HepG2 (cell line): ENCODE measurements around the gene TADA3. TPM values are rescaled to one million over a fixed set of nuclear protein-coding genes. Genes with fewer than 3 reads are reported as not detected.

ENCODE experiments used
- GATAD2A ChIP-seq: IDR thresholded peaks from 2 replicates; pipeline ENCODE4 v1.6.1; 2016
- GZF1 ChIP-seq: sonication (generic); formaldehyde crosslinking; IDR thresholded peaks from 2 replicates; pipeline ENCODE4 v1.5.1; 2020; ENCODE audit warnings: mild to moderate bottlenecking, missing genetic modification reagents
- HNRNPUL1 ChIP-seq: fragments of 200-400 bp; formaldehyde crosslinking; IDR thresholded peaks from 2 replicates; pipeline ENCODE4 v1.6.1; 2017; ENCODE audit warnings: low read depth, mild to moderate bottlenecking, low read length, moderate library complexity
- KDM5B ChIP-seq: sonication (generic); formaldehyde crosslinking; IDR thresholded peaks from 2 replicates; pipeline ENCODE4 v1.4.0; 2020; ENCODE audit warnings: missing genetic modification reagents, mild to moderate bottlenecking, borderline replicate concordance
- KMT2B ChIP-seq: IDR thresholded peaks from 2 replicates; pipeline ENCODE4 v1.6.1; 2016; ENCODE audit warnings: missing genetic modification reagents, missing compliant biosample characterization
- MED1 ChIP-seq: sonication (generic); formaldehyde crosslinking; IDR thresholded peaks from 2 replicates; pipeline ENCODE4 v1.4.0; 2020; ENCODE audit warnings: missing genetic modification reagents
- RARA ChIP-seq: IDR thresholded peaks from 2 replicates; pipeline ENCODE4 v1.6.1; 2016; ENCODE audit warnings: missing genetic modification reagents, missing compliant biosample characterization
- RXRA ChIP-seq: sonication (generic); formaldehyde crosslinking; IDR thresholded peaks from 2 replicates; pipeline ENCODE4 v1.5.1; 2020; ENCODE audit warnings: missing genetic modification reagents
- SP2 ChIP-seq: sonication (generic); formaldehyde crosslinking; IDR thresholded peaks from 2 replicates; pipeline ENCODE4 v1.5.1; 2020; ENCODE audit warnings: mild to moderate bottlenecking, missing genetic modification reagents
- THAP11 ChIP-seq: IDR thresholded peaks from 2 replicates; pipeline ENCODE4 v1.6.1; 2016; ENCODE audit warnings: missing biosample characterization, missing genetic modification reagents
- ZFP90 ChIP-seq: sonication (generic); formaldehyde crosslinking; IDR thresholded peaks from 2 replicates; pipeline ENCODE4 v1.8.0; 2022; ENCODE audit warnings: missing genetic modification reagents, mild to moderate bottlenecking, inconsistent platforms, borderline replicate concordance
- ZNF160 ChIP-seq: sonication (generic); formaldehyde crosslinking; IDR thresholded peaks from 2 replicates; pipeline ENCODE4 v1.8.0; 2022; ENCODE audit warnings: mild to moderate bottlenecking, inconsistent platforms, missing genetic modification reagents
- ZNF564 ChIP-seq: sonication (generic); formaldehyde crosslinking; IDR thresholded peaks from 2 replicates; pipeline ENCODE4 v1.8.1; 2023; ENCODE audit warnings: mild to moderate bottlenecking, missing genetic modification reagents
- ZNF766 ChIP-seq: sonication (generic); formaldehyde crosslinking; IDR thresholded peaks from 2 replicates; pipeline ENCODE4 v1.5.0; 2020; ENCODE audit warnings: missing genetic modification reagents, borderline replicate concordance
- polyA plus RNA-seq, 8 experiments: library from polyadenylated mRNA; depleted of rRNA in 3 of 8; stranded (reverse) in 7 of 8; unstranded in 1 of 8; fragments of >200 nt; fragmentation: Illumina TruSeq in 4 of 8; extraction: Trizol in 4 of 8; gene quantifications; 2 replicates each; pipeline versions ENCODE4 v1.2.1 to v1.2.3, GENCODE V29; 2011 to 2016; ENCODE audit warnings: low read depth in 4 of 8, missing spikeins in 1 of 8, mixed read lengths in 1 of 8; ENCODE audit not compliant: insufficient read depth in 1 of 8
- total RNA-seq, 5 experiments: library from RNA; depleted of rRNA; stranded (reverse); fragments of >200 nt; fragmentation: Illumina TruSeq; extraction: Trizol; gene quantifications; 2 replicates each; pipeline ENCODE4 v1.2.3, GENCODE V29; 2016; ENCODE audit warnings: low read depth in 1 of 5
- TF ChIP-seq, protein P1 (sequence below): sonication (generic); formaldehyde crosslinking; IDR thresholded peaks from 2 replicates; pipeline ENCODE4 v1.5.0; 2020; ENCODE audit warnings: missing genetic modification reagents
- TF ChIP-seq, protein P2 (sequence below), 2 experiments: sonication (generic) in 1 of 2; formaldehyde crosslinking in 1 of 2; IDR thresholded peaks; 2 replicates each; pipeline versions ENCODE4 v1.4.0 to v1.6.1; 2018 to 2020; ENCODE audit warnings: missing genetic modification reagents in 2 of 2, borderline replicate concordance in 1 of 2, low read depth in 1 of 2, mild to moderate bottlenecking in 1 of 2, missing biosample characterization in 1 of 2
- TF ChIP-seq, protein P3 (sequence below): sonication (generic); formaldehyde crosslinking; IDR thresholded peaks from 2 replicates; pipeline ENCODE4 v1.4.0; 2020; ENCODE audit warnings: missing genetic modification reagents
- TF ChIP-seq, protein P4 (sequence below): sonication (generic); formaldehyde crosslinking; IDR thresholded peaks from 2 replicates; pipeline ENCODE4 v1.4.0; 2020; ENCODE audit warnings: missing genetic modification reagents
- TF ChIP-seq, protein P5 (sequence below): IDR thresholded peaks from 2 replicates; pipeline ENCODE4 v1.6.1; 2018; ENCODE audit warnings: missing genetic modification reagents, mild to moderate bottlenecking, missing compliant biosample characterization

TADA3 gene
- total and polyA plus RNA-seq, 2 of the 13 experiments (the other 11 are each of a cell fraction or from before 2014, with no cell fraction given), result 32.1 to 37.1 TPM

DNA sequence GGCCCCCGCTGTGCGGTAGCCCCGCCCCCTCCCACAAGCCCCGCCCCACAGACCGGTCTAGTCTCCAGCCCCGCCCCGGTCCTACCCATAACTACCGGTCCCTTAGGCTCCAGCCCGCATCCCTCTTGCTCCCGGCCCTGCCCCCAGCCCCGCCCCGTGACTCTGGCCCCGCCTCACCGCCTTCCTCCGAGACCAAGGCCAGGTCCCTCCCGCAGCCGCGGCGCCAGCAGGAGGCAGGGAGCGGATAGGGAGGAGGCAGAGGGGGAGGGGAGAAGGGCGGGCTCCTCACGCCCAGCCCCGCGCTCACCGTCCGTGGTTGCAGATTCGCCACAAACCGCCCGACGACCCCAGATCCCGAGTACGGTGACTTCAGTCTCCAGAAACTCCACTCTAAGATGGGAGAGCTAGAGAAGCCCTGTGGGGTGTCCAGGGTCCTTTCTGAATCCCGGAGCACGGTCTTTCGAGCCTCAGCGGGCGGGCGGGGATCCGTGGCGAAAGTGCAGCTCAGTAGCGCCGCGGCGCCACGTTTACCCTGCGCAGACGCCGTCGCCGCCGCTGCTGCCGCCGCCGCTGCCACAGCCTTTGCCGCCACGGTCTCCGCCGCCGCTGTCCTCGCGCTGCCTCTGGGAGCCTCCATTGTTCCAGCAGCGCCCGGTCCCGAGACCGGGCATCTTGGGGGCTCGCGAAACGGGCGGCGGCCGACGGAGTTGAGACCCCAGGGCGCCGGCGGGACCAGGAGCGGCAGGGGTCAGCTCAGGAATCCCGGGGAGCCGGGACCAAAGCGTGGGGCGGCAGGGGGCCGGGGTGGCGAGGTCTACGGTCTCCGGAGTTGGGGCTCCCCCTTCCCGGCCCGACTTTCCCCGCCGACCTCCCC lies 60.8 kb downstream of the TADA3 start, which contains the start of gene BRPF1 (continued):
- TF ChIP-seq SP2 (CRISPR knock-in tag) (peak; percentile 40), MED1 (CRISPR knock-in tag) (0 out of 2 replicates have a peak, but pooled peaks have one; percentile 27), THAP11 (CRISPR knock-in tag) (peak; percentile 84), ZNF766 (peak; percentile 71; the same call in 1 of the 2 replicates), RXRA (CRISPR knock-in tag) (peak; percentile 43; the same call in 1 of the 2 replicates), ZNF564 (CRISPR knock-in tag) (0 out of 2 replicates have a peak, but pooled peaks have one; percentile 37), RARA (peak; percentile 10; the same call in 1 of the 2 replicates), KMT2B (peak; percentile 97), GATAD2A (CRISPR knock-in tag) (0 out of 2 replicates have a peak, but pooled peaks have one; percentile 14), ZNF160 (CRISPR knock-in tag) (no peak), KDM5B (CRISPR knock-in tag) (peak; percentile 62), GZF1 (CRISPR knock-in tag) (no peak), ZFP90 (CRISPR knock-in tag) (peak; percentile 69; the same call in 1 of the 2 replicates), HNRNPUL1 (no peak)
- TF ChIP-seq, protein P1, sequence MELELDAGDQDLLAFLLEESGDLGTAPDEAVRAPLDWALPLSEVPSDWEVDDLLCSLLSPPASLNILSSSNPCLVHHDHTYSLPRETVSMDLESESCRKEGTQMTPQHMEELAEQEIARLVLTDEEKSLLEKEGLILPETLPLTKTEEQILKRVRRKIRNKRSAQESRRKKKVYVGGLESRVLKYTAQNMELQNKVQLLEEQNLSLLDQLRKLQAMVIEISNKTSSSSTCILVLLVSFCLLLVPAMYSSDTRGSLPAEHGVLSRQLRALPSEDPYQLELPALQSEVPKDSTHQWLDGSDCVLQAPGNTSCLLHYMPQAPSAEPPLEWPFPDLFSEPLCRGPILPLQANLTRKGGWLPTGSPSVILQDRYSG, result 0 out of 2 replicates have a peak, but pooled peaks have one; percentile 33
- TF ChIP-seq, protein P2, sequence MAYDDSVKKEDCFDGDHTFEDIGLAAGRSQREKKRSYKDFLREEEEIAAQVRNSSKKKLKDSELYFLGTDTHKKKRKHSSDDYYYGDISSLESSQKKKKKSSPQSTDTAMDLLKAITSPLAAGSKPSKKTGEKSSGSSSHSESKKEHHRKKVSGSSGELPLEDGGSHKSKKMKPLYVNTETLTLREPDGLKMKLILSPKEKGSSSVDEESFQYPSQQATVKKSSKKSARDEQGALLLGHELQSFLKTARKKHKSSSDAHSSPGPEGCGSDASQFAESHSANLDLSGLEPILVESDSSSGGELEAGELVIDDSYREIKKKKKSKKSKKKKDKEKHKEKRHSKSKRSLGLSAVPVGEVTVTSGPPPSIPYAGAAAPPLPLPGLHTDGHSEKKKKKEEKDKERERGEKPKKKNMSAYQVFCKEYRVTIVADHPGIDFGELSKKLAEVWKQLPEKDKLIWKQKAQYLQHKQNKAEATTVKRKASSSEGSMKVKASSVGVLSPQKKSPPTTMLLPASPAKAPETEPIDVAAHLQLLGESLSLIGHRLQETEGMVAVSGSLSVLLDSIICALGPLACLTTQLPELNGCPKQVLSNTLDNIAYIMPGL (CRISPR knock-in tag; IDR thresholded peaks at IDR 0.05; ENCODE audit: borderline replicate concordance in 1 of 2, low read depth in 1 of 2), result peak; percentile 77 to 81
- TF ChIP-seq, protein P3, sequence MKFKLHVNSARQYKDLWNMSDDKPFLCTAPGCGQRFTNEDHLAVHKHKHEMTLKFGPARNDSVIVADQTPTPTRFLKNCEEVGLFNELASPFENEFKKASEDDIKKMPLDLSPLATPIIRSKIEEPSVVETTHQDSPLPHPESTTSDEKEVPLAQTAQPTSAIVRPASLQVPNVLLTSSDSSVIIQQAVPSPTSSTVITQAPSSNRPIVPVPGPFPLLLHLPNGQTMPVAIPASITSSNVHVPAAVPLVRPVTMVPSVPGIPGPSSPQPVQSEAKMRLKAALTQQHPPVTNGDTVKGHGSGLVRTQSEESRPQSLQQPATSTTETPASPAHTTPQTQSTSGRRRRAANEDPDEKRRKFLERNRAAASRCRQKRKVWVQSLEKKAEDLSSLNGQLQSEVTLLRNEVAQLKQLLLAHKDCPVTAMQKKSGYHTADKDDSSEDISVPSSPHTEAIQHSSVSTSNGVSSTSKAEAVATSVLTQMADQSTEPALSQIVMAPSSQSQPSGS (CRISPR knock-in tag), result 0 out of 2 replicates have a peak, but pooled peaks have one; percentile 9
- TF ChIP-seq, protein P4, sequence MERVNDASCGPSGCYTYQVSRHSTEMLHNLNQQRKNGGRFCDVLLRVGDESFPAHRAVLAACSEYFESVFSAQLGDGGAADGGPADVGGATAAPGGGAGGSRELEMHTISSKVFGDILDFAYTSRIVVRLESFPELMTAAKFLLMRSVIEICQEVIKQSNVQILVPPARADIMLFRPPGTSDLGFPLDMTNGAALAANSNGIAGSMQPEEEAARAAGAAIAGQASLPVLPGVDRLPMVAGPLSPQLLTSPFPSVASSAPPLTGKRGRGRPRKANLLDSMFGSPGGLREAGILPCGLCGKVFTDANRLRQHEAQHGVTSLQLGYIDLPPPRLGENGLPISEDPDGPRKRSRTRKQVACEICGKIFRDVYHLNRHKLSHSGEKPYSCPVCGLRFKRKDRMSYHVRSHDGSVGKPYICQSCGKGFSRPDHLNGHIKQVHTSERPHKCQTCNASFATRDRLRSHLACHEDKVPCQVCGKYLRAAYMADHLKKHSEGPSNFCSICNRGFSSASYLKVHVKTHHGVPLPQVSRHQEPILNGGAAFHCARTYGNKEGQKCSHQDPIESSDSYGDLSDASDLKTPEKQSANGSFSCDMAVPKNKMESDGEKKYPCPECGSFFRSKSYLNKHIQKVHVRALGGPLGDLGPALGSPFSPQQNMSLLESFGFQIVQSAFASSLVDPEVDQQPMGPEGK (CRISPR knock-in tag), result peak; percentile 67
- TF ChIP-seq, protein P5, sequence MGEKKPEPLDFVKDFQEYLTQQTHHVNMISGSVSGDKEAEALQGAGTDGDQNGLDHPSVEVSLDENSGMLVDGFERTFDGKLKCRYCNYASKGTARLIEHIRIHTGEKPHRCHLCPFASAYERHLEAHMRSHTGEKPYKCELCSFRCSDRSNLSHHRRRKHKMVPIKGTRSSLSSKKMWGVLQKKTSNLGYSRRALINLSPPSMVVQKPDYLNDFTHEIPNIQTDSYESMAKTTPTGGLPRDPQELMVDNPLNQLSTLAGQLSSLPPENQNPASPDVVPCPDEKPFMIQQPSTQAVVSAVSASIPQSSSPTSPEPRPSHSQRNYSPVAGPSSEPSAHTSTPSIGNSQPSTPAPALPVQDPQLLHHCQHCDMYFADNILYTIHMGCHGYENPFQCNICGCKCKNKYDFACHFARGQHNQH (CRISPR knock-in tag), result 0 out of 2 replicates have a peak, but pooled peaks have one; percentile 37
